ENCODE results near the gene HDAC5. TPM values are rescaled to one million over a fixed set of nuclear protein-coding genes. Genes with fewer than 3 reads are reported as not detected.

HDAC5 gene
- total and polyA plus RNA-seq, 7 donors: 15.3 to 87.5 (median 58.2) TPM

- Histone ChIP-seq H3K4me1 (peaks cover 0 to 48% (median 41%) of the 10 kb centered on the region in 4 donors), H3K27me3 (no peaks in the 10 kb centered on the region), H3K9me3 (no peaks in the 10 kb centered on the region), H3K27ac (peak overlapping the region in 2 of 4 donors; percentile 62 to 71), H3K36me3 (peaks cover 0 to 10% (median 3%) of the 10 kb centered on the region in 4 donors), H3K4me3 (no peak overlapping the region)
- WGBS, 2 donors: 73 to 78% methylated on average over 1 of the region's 1 CpG
- TF ChIP-seq POLR2AphosphoS5 (IDR thresholded peaks at IDR 0.05) (no peak), POLR2A (IDR thresholded peaks at IDR 0.05) (no peak), CTCF (IDR thresholded peaks at IDR 0.05) (no peak), EP300 (IDR thresholded peaks at IDR 0.05) (no peak)
- intact Hi-C loops (cut with DNase I): no loop called here
- no peak for DNase-seq
These were observed 79.4 kb downstream of the HDAC5 start for GRCh38 chr17:44044071-44044470.

- 66 to 80% methylated on average over 4 of the region's 4 CpGs for WGBS, 2 donors
- peaks cover 0 to 12% (median 0%) of the 10 kb centered on the region in 4 donors for H3K36me3 ChIP-seq
- no peak for TF ChIP-seq POLR2AphosphoS5 (IDR thresholded peaks at IDR 0.05)
- no peak for TF ChIP-seq POLR2A (IDR thresholded peaks at IDR 0.05)
- TF ChIP-seq EP300 (IDR thresholded peaks at IDR 0.05): no peak
- TF ChIP-seq CTCF (IDR thresholded peaks at IDR 0.05): no peak
- peaks cover 0 to 56% (median 41%) of the 10 kb centered on the region in 4 donors for H3K4me1 ChIP-seq
- H3K27me3 ChIP-seq: no peaks in the 10 kb centered on the region
- peak; percentile 72 for DNase-seq
- H3K9me3 ChIP-seq: no peaks in the 10 kb centered on the region
- intact Hi-C loops (cut with DNase I): no loop called here
- H3K27ac ChIP-seq: peak overlapping the region; percentile 19 to 71 (median 56)
- H3K4me3 ChIP-seq: no peak overlapping the region
These were observed 80.2 kb downstream of the HDAC5 start for GRCh38 chr17:44043272-44043696.

- Histone ChIP-seq H3K27ac (peak overlapping the region; percentile 62 to 72 (median 67)), H3K27me3 (no peaks in the 10 kb centered on the region), H3K9me3 (no peaks in the 10 kb centered on the region), H3K36me3 (peaks cover 0 to 28% (median 17%) of the 10 kb centered on the region in 4 donors), H3K4me3 (no peak overlapping the region), H3K4me1 (peaks cover 0 to 57% (median 41%) of the 10 kb centered on the region in 4 donors)
- TF ChIP-seq EP300 (IDR thresholded peaks at IDR 0.05) (no peak), POLR2AphosphoS5 (IDR thresholded peaks at IDR 0.05) (no peak), CTCF (IDR thresholded peaks at IDR 0.05) (no peak), POLR2A (IDR thresholded peaks at IDR 0.05) (no peak)
- intact Hi-C loops (cut with DNase I): loop anchor here (2.0 kb wide), 1 partner anchor 95 kb away; no protein-coding TSS in a partner anchor
- no peak for DNase-seq
- WGBS, 2 donors: 70 to 78% methylated on average over 6 of the region's 6 CpGs
These were observed 83.4 kb downstream of the HDAC5 start for GRCh38 chr17:44039829-44040635.

GRCh38 chr17:44038604-44039011, 84.8 kb downstream of the HDAC5 start:
- DNase-seq: no peak
- peak overlapping the region in 1 of 4 donors; percentile 18 for H3K27ac ChIP-seq
- H3K27me3 ChIP-seq: no peaks in the 10 kb centered on the region
- no peak overlapping the region for H3K4me3 ChIP-seq
- H3K4me1 ChIP-seq: peaks cover 0 to 44% (median 31%) of the 10 kb centered on the region in 4 donors
- H3K36me3 ChIP-seq: peaks cover 0 to 36% (median 21%) of the 10 kb centered on the region in 4 donors
- no peak for TF ChIP-seq EP300 (IDR thresholded peaks at IDR 0.05)
- TF ChIP-seq POLR2A (IDR thresholded peaks at IDR 0.05): no peak
- TF ChIP-seq CTCF (IDR thresholded peaks at IDR 0.05): no peak
- TF ChIP-seq POLR2AphosphoS5 (IDR thresholded peaks at IDR 0.05): no peak
- WGBS, 2 donors: 82 to 90% methylated on average over 3 of the region's 3 CpGs
- intact Hi-C loops (cut with DNase I): no loop called here
- H3K9me3 ChIP-seq: no peaks in the 10 kb centered on the region
